ENCODE data around the gene GALR2. TPM values are rescaled to one million over a fixed set of nuclear protein-coding genes. Genes with fewer than 3 reads are reported as not detected.
A peak's percentile ranks its signal among the peaks of the same experiment; 100 is the strongest.
"Not testable (repeated sequence)": the region's sequence is repeated elsewhere in the genome, so short reads cannot be mapped to it uniquely, and the experiment has no call there.

Gene GALR2
- total and polyA plus RNA-seq, 9 donors = 0.16 TPM; not detected in 8

DNA sequence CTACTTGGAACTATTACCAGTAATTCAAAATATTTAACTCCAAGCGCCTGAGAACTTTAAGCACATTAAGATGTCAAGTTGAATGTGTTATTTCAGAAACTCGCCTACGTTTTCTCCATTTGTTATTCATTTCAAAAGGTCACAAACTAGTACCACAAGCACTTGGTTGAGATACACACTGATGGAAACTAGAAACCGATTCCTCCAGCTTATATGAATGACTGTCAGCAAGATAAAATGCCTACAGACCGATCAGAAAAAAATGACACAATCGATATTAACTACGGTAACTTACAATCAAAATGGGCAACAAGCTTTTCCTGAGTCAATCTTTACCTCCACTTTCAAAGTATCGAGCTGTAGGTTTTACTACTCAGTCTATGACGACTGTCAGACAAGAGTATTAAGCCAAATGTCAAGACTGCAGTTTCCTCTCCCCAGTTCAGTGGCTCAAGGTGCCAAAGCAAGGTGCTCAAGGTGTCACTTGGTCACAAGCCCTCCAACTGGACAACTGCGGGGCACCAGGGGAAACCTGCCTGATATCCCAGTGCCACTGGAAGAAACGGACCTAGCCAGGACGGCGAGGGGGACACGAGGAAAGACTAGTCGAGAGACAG lies 2.9 kb upstream of the GALR2 start:
- Histone ChIP-seq H3K36me3 (ENCODE audit: control insufficient read depth, insufficient read depth, low read length) (peaks cover 19% of the 10 kb centered on the region), H3K27ac (ENCODE audit: low read length) (peak overlapping the region; percentile 75), H3K9me3 (replicated peaks; ENCODE audit: control insufficient read depth, low read depth, low read length) (no peaks in the 10 kb centered on the region), H3K4me3 (ENCODE audit: low read length) (peak overlapping the region; percentile 82), H3K27me3 (ENCODE audit: control insufficient read depth, insufficient read depth, low read length) (peaks cover 34% of the 10 kb centered on the region), H3K4me1 (ENCODE audit: control insufficient read depth, insufficient read depth, low read length) (peaks cover 32% of the 10 kb centered on the region)
- 3% methylated on average over 9 of the region's 15 CpGs for WGBS (ENCODE audit: insufficient coverage)
- DNase-seq = no peak

DNA sequence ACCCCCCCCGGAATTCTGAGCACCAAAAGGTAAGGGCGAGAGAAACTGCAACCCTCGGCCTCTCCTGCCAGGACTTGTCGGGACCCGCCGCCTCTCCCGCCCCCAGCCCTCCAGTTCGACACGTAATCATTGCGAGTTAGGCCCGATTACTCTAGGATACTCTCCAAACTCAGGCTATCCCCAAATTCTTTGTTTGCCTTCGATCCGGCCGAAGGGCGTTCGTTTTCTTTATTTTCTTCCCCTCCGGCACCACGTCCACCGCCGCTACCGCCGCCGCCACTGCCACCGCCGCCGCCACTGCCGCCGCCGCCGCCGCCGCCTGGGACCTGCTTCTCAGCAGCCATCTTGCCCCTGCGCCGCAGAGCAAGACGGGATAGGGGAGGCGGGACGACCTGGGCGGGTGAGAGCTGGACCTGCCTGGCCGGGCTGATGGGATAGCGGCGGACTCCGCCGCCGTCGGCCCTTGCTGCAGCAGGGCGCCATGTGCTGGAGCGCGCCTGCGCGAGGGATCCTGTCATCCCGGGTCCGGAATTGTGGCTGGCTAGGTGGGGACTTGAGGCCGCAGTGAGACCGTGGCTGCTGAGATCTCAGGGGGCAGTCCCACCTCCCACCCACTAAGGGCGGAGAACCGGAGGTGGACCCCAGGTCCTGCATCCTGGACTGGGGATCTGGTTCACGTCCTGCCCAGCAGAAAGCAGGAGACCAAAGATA lies 2.3 kb upstream of the GALR2 start, which contains the start of gene SRP68:
SRP68 (minus strand) TSS at position 370 of the 711 bp plus-strand sequence; CDS start at position 344, 26 bp downstream.
- WGBS (ENCODE audit: insufficient coverage) = under 1% methylated on average over 55 of the region's 57 CpGs
- Histone ChIP-seq H3K4me1 (ENCODE audit: control insufficient read depth, insufficient read depth, low read length) (peaks cover 38% of the 10 kb centered on the region), H3K27me3 (ENCODE audit: control insufficient read depth, insufficient read depth, low read length) (peaks cover 41% of the 10 kb centered on the region), H3K4me3 (ENCODE audit: low read length) (peak within 1 kb of the TSS; percentile 82), H3K9me3 (replicated peaks; ENCODE audit: control insufficient read depth, low read depth, low read length) (no peaks in the 10 kb centered on the region), H3K36me3 (ENCODE audit: control insufficient read depth, insufficient read depth, low read length) (peaks cover 14% of the 10 kb centered on the region), H3K27ac (ENCODE audit: low read length) (peak within 1 kb of the TSS; percentile 75)
- peak; percentile 97 for DNase-seq

DNA sequence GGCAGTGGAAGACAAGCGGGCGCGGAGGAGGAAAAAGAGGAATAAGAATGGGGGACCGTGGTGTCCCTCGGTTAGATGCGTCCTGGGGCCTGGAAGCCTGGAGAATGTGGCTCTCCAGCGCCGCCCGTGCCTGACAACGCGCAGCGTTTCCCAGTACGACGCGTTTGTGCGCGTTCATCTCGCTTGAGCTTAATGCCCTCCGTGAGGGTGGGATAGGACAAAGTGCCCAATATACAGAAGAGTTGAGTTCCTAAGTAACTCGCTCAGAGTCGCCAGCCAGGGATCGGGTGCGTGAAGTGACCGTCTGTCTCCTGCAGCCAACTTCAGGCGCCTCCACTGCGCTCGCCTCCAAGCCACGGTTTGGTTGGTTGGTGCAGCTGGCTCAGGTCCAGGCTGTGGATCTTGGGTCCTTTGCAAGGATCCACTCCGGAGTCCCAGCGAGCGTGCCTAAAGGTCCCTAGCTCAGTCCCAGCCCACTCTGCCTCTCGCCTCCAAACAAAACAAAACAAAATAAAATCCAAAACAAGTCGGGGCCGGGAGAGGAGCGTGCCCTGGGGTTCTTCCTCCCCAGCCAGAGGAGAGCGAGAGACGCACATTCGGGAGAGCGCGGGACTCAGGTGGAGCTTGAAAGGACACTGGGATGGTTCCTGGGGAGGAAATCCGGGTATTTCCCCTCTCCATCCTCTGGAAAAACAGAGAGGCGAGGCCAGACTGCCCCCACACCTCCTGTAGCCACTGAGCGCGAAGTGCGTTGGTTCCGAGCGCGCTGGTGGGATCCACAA lies 974 bp downstream of the GALR2 start:
- 2% methylated on average over 34 of the region's 48 CpGs for WGBS (ENCODE audit: insufficient coverage)
- Histone ChIP-seq H3K27me3 (ENCODE audit: control insufficient read depth, insufficient read depth, low read length) (peaks cover 73% of the 10 kb centered on the region), H3K9me3 (replicated peaks; ENCODE audit: control insufficient read depth, low read depth, low read length) (no peaks in the 10 kb centered on the region), H3K4me1 (ENCODE audit: control insufficient read depth, insufficient read depth, low read length) (peaks cover 62% of the 10 kb centered on the region), H3K27ac (ENCODE audit: low read length) (no peak overlapping the region), H3K4me3 (ENCODE audit: low read length) (no peak overlapping the region), H3K36me3 (ENCODE audit: control insufficient read depth, insufficient read depth, low read length) (no peaks in the 10 kb centered on the region)
- DNase-seq = no peak

DNA sequence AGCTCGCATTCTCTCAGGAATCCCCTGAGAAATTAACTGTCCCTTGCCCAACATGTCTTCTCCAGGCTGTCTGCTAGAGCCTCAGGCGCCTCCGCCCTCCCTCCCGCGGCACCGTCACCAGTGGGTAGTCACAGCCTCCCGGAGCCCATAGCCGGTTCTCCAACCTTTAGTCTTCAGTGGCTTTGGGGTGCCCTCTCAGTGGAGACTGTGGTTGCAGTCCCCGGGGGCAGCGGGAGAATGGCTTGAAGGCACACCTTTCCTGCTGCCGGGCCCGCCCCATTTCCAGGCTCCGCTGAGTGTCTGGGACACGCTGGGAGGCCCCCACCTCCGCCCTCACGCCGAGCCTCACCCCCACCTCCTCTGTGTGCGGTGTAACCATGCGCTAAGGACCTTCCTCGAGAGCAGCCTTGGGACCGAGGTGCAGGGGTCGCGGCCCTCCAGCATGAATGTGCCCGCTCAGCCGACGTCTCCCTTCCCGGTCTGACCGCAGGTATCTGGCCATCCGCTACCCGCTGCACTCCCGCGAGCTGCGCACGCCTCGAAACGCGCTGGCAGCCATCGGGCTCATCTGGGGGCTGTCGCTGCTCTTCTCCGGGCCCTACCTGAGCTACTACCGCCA lies 1.7 kb downstream of the GALR2 start:
- DNase-seq = no peak
- Histone ChIP-seq H3K36me3 (ENCODE audit: control insufficient read depth, insufficient read depth, low read length) (no peaks in the 10 kb centered on the region), H3K4me1 (ENCODE audit: control insufficient read depth, insufficient read depth, low read length) (peaks cover 60% of the 10 kb centered on the region), H3K27ac (ENCODE audit: low read length) (no peak overlapping the region), H3K9me3 (replicated peaks; ENCODE audit: control insufficient read depth, low read depth, low read length) (no peaks in the 10 kb centered on the region), H3K27me3 (ENCODE audit: control insufficient read depth, insufficient read depth, low read length) (peaks cover 75% of the 10 kb centered on the region), H3K4me3 (ENCODE audit: low read length) (no peak overlapping the region)
- WGBS (ENCODE audit: insufficient coverage) = 3% methylated on average over 36 of the region's 41 CpGs

DNA sequence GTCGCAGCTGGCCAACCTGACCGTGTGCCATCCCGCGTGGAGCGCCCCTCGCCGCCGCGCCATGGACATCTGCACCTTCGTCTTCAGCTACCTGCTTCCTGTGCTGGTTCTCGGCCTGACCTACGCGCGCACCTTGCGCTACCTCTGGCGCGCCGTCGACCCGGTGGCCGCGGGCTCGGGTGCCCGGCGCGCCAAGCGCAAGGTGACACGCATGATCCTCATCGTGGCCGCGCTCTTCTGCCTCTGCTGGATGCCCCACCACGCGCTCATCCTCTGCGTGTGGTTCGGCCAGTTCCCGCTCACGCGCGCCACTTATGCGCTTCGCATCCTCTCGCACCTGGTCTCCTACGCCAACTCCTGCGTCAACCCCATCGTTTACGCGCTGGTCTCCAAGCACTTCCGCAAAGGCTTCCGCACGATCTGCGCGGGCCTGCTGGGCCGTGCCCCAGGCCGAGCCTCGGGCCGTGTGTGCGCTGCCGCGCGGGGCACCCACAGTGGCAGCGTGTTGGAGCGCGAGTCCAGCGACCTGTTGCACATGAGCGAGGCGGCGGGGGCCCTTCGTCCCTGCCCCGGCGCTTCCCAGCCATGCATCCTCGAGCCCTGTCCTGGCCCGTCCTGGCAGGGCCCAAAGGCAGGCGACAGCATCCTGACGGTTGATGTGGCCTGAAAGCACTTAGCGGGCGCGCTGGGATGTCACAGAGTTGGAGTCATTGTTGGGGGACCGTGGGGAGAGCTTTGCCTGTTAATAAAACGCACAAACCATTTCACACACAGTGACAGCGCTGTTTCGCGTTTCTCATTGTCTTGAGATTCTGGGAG lies 2.4 kb downstream of the GALR2 start:
- H3K4me1 ChIP-seq (ENCODE audit: control insufficient read depth, insufficient read depth, low read length) = peaks cover 60% of the 10 kb centered on the region
- H3K9me3 ChIP-seq (replicated peaks; ENCODE audit: control insufficient read depth, low read depth, low read length) = no peaks in the 10 kb centered on the region
- WGBS (ENCODE audit: insufficient coverage) = 3% methylated on average over 76 of the region's 82 CpGs
- H3K36me3 ChIP-seq (ENCODE audit: control insufficient read depth, insufficient read depth, low read length) = no peaks in the 10 kb centered on the region
- H3K4me3 ChIP-seq (ENCODE audit: low read length) = no peak overlapping the region
- peaks cover 75% of the 10 kb centered on the region for H3K27me3 ChIP-seq (ENCODE audit: control insufficient read depth, insufficient read depth, low read length)
- peak; percentile 43 for DNase-seq
- H3K27ac ChIP-seq (ENCODE audit: low read length) = no peak overlapping the region

DNA sequence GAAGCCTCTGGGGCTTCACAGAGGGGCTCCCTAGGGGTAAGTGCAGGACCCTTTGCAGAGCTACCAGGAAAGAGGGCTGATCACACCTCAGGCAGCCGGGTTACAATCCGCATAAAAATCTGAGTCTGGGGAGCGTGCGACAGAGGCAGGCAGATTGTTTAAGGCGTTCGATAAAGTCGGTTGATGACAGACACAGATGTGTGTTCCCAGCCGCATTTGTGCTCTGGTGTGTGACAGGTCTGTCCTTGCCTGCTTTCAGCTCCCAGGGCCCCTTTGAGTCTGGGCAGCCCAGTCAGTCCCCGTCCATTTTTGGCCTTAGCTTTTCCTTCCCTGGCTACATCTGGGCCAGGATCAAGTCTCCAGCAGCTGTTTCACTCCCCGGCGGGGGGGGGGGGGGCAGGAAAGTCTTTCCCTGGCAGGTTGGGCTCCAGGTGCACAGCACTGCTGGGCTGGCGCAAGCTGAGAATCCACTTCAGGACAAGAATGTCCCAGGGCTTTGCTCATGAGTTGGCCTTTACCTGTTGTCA lies 3.1 kb downstream of the GALR2 start:
- Histone ChIP-seq H3K27ac (ENCODE audit: low read length) (no peak overlapping the region), H3K9me3 (replicated peaks; ENCODE audit: control insufficient read depth, low read depth, low read length) (no peaks in the 10 kb centered on the region), H3K4me1 (ENCODE audit: control insufficient read depth, insufficient read depth, low read length) (peaks cover 59% of the 10 kb centered on the region), H3K4me3 (ENCODE audit: low read length) (no peak overlapping the region), H3K36me3 (ENCODE audit: control insufficient read depth, insufficient read depth, low read length) (peaks cover 6% of the 10 kb centered on the region), H3K27me3 (ENCODE audit: control insufficient read depth, insufficient read depth, low read length) (peaks cover 75% of the 10 kb centered on the region)
- DNase-seq = no peak
- 5% methylated on average over 8 of the region's 12 CpGs for WGBS (ENCODE audit: insufficient coverage)

DNA sequence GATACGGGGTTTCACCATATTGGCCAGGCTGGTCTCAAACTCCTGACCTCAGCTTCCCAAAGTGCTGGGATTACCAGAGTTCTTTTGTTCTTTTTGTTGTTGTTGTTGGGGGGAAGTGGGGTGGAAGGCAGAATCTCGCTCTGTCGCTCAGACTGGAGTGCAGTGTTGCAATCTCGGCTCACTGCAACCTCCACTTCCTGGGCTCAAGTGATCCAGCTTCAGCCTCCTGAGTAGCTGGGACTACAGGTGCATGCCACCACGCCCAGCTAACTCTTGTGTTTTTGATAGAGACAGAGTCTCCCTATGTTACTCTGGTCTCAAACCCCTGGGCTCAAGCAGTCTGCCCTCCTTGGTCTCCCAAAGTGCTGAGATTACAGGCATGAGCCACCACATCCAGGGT lies 3.8 kb downstream of the GALR2 start:
- Histone ChIP-seq H3K4me1 (ENCODE audit: control insufficient read depth, insufficient read depth, low read length) (peaks cover 56% of the 10 kb centered on the region), H3K36me3 (ENCODE audit: control insufficient read depth, insufficient read depth, low read length) (peaks cover 13% of the 10 kb centered on the region), H3K27me3 (ENCODE audit: control insufficient read depth, insufficient read depth, low read length) (peaks cover 74% of the 10 kb centered on the region)
- not testable (repeated sequence) for H3K4me3 ChIP-seq (ENCODE audit: low read length); H3K27ac ChIP-seq (ENCODE audit: low read length); H3K9me3 ChIP-seq (replicated peaks; ENCODE audit: control insufficient read depth, low read depth, low read length); DNase-seq
- 51% methylated on average over 4 of the region's 5 CpGs for WGBS (ENCODE audit: insufficient coverage)

DNA sequence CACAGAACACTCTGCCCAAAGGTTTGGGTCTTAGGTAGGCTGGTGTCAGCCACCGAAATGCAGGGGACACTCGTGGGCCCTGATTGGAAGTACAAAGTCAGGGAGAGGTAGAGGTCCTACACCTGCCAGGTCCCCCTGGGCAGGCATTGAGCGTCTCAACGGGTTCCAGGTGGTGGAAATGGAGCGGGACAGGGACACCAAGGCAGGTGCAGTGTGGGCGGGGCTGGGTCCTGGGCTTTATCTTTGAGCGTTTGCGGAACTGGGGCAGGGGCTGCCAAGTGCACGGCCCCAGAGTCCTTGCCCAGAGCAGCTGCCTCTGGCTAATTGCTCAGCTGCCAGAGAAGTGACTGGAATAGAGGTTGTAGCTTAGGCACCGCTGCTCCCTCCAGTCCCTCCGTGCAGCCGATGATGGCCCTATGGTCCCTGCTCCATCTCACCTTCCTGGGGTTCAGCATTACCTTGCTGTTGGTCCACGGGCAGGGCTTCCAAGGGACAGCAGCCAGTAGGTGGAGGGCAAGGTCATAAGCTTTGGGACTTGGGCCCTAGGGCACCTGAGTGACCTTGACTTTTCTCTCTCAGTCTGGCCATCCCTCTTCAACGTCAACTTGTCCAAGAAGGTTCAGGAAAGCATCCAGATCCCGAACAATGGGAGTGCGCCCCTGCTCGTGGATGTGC lies 4.4 kb downstream of the GALR2 start, which contains the start of gene ZACN:
ZACN (plus strand) TSS at position 323 of the 675 bp plus-strand sequence; CDS start at position 406, 83 bp downstream.
- Histone ChIP-seq H3K27ac (ENCODE audit: low read length) (no peak within 1 kb of the TSS), H3K9me3 (replicated peaks; ENCODE audit: control insufficient read depth, low read depth, low read length) (no peaks in the 10 kb centered on the region), H3K4me3 (ENCODE audit: low read length) (no peak within 1 kb of the TSS), H3K36me3 (ENCODE audit: control insufficient read depth, insufficient read depth, low read length) (peaks cover 19% of the 10 kb centered on the region), H3K4me1 (ENCODE audit: control insufficient read depth, insufficient read depth, low read length) (peaks cover 56% of the 10 kb centered on the region), H3K27me3 (ENCODE audit: control insufficient read depth, insufficient read depth, low read length) (peaks cover 67% of the 10 kb centered on the region)
- WGBS (ENCODE audit: insufficient coverage) = 61% methylated on average over 15 of the region's 17 CpGs
- no peak for DNase-seq

DNA sequence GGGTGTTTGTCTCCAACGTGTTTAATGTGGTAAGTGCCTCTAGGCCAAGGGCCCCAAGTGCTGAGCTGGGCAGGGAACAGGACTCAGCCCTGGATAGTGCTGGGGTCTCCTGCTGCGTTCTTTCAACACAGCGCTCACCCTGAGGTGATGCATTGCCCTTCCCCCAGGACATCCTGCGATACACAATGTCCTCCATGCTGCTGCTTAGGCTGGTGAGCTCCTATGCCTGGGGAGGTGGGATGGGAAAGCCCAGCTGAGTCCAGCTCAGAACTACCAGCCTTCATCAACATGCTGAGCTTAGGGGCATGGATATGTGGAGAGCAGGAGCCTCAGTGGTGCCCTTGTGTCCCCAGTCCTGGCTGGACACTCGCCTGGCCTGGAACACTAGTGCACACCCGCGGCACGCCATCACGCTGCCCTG lies 5.0 kb downstream of the GALR2 start:
- no peak overlapping the region for H3K27ac ChIP-seq (ENCODE audit: low read length)
- H3K4me1 ChIP-seq (ENCODE audit: control insufficient read depth, insufficient read depth, low read length) = peaks cover 51% of the 10 kb centered on the region
- peaks cover 62% of the 10 kb centered on the region for H3K27me3 ChIP-seq (ENCODE audit: control insufficient read depth, insufficient read depth, low read length)
- peaks cover 25% of the 10 kb centered on the region for H3K36me3 ChIP-seq (ENCODE audit: control insufficient read depth, insufficient read depth, low read length)
- DNase-seq = no peak
- H3K9me3 ChIP-seq (replicated peaks; ENCODE audit: control insufficient read depth, low read depth, low read length) = no peaks in the 10 kb centered on the region
- 16% methylated on average over 6 of the region's 9 CpGs for WGBS (ENCODE audit: insufficient coverage)
- no peak overlapping the region for H3K4me3 ChIP-seq (ENCODE audit: low read length)

Data from muscle of leg (tissue), 11 donors.